Measurements from ENCODE around the gene SCG2.
"Not testable (repeated sequence)": the region's sequence is repeated elsewhere in the genome, so short reads cannot be mapped to it uniquely, and the experiment has no call there.

Gene SCG2

GRCh38 chr2:223607476-223607875 is 5.3 kb upstream of the SCG2 start:
- DNase-seq, result no peak

GRCh38 chr2:223606946-223607345 is 4.8 kb upstream of the SCG2 start:
- DNase-seq, result no peak

DNA sequence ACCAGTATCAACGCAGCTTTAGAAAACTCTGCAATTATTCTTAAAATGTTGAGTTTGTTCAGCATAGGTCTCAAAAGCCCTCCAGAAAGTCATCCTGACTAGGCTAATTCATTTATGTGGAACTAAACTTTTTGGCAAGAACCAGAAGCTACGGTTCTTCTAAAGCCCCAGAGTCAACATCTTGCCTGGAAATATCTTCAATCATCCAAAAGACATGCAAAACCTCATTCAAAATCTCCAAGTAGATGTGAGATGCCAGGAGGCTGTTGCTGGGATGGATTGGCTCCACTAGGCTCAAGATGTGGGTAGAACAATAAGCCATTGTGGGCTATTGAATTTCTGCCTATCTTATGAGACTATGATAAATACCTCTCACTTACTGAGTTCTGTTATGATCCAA is 2.1 kb upstream of the SCG2 start:
- DNase-seq, result no peak

DNA sequence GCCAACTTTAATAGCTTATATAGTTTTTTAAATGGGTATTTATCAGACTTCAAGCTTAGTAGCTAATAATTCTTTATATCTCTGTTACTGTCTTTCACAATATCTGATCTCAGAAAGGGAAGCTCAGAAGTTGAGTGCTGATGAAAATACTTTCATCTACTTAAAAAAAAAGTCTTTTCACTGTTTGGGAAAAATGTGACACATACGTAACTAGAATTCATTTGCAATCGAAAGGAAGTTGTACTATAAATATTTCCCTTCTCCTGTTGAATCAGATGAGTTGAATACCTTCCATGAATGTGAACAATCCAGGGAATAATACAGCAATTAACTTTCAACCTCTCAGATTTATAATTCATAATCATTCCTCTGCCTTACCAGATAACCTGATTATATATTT is 811 bp upstream of the SCG2 start:
- no peak for DNase-seq

GRCh38 chr2:223601018-223601417 is 1.1 kb downstream of the SCG2 start:
- DNase-seq, result no peak

- no peak for DNase-seq
These were observed 2.4 kb downstream of the SCG2 start for GRCh38 chr2:223599640-223600380.

- DNase-seq, result no peak
These were observed 3.0 kb downstream of the SCG2 start for GRCh38 chr2:223598994-223599639.

GRCh38 chr2:223597076-223597475 is 5.1 kb downstream of the SCG2 start:
- DNase-seq, result no peak

- no peak for DNase-seq
These were observed 6.0 kb downstream of the SCG2 start for GRCh38 chr2:223596208-223596607.

DNA sequence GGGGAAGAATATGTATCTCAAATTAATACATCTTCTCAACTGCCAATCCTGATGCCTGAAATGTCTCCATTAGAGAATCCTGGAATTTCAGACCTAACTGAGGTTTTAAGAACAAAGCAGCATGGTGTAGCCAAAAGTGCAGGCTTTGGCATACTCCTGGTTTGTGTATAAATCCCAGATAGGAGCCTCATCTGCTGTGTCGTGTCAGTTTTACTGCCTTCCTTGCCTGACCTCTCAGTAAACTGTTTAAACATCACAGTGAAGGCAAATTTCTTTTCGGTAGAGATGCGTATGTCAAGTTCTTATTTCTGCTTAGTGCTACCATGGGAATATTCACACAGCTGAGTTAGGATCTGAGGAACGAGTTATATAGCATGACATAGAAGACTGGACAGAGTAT is 7.3 kb downstream of the SCG2 start:
- no peak for DNase-seq

- no peak for DNase-seq
These were observed 7.9 kb downstream of the SCG2 start for GRCh38 chr2:223594259-223594658.

GRCh38 chr2:223592689-223593088 is 9.5 kb downstream of the SCG2 start:
- not testable (repeated sequence) for DNase-seq

DNA sequence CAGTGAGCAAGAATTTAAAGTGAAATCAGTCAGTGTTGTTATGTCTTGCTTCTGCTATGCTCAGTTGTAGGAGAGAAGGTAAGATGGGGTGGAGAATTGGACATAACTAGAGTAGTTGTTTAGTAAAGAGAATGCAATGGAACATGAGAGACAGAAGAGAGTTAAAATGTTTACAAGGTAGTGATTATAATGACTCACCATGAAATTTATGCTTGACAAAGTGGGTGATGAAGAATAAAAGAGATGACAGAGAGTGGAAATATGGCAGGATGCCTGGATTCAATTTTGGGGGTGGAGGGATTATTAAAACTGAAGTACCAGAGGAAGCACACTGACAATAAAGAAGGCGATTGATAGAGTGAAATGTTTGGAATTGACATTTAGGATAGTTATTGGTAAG is 10.6 kb downstream of the SCG2 start:
- DNase-seq, result peak; percentile 87

GRCh38 chr2:223590964-223591363 is 11.2 kb downstream of the SCG2 start:
- DNase-seq, result no peak

GRCh38 chr2:223589901-223590300 is 12.3 kb downstream of the SCG2 start:
- DNase-seq, result no peak

GRCh38 chr2:223588251-223588650 is 13.9 kb downstream of the SCG2 start:
- no peak for DNase-seq

GRCh38 chr2:223587301-223587700 is 14.9 kb downstream of the SCG2 start:
- DNase-seq, result no peak

- no peak for DNase-seq
These were observed 15.9 kb downstream of the SCG2 start for GRCh38 chr2:223586261-223586660.

DNA sequence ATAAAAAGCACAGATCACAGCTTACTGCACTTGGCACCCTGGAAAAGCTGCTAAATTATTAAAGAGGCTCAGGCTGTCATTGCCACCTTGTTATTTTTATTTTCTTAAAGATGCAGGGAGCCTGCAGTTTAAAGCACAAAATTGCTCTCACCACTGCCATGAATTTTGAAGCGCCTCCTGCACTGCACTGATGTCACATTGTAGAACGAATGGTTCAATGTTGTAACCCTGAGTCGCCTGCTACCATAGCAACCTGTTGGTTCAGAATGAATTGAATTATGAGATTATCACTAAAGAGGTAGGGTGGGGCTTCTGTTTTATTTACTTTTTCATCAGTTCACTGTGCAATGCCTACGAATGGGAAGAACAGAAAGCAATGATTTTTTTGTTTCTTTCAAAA is 16.5 kb downstream of the SCG2 start:
- peak; percentile 80 for DNase-seq

DNA sequence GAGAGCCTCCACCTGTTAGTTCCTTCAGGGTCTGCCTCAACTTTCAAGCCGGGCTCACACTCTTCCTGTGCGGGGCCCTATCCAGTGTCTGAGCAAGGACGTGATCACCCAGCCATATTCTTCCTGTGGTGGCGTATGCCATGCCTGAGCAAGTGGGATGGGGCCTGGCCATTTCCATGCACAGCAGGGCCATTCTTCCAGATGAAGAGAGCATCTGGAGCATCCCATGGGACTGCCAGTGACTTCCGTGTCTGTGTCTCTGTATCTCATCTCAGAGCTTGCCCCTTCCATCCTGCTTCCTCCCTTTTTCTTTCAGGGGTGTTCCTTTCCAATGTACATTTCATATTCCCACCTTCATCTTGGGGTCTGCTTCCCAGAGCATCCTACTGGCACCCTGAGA is 20.2 kb downstream of the SCG2 start:
- DNase-seq, result no peak

DNA sequence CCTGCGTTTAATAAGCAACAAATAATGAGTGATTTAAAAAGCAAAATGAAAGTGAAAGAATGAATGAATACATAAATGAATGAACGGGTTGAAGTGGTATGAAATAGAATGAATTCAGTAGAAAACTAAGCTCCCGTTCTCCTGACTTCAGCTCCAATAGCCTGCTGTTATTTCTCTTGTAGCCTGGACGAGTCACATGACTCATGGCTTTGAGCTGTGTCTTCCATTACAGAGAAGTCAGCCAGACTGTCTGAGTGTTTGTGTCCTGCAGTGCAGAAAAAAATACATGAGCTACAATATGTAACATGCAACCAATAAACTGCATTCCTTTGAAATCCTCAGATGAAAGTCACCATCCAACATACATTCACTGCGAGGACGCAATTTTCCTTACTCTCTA is 21.2 kb downstream of the SCG2 start:
- no peak for DNase-seq

DNA sequence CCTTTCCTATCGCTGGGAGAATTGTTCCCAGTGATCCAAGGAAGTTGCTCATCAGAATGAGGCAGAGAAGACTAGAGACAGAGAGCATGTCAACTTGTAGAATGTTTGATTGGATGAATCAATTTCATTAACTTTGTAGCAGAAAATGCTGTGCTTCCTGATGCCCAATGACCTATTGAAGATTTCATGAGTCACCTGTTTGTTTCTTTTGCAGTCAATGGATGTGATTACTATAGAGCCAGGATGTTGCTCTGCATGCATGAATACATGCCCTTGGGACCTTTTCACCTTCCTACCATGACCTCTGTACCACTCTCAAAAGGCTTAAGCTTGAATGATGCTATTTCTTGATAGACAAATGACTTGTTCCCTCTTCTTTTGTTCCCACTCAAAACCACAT is 23.3 kb downstream of the SCG2 start:
- no peak for DNase-seq

GRCh38 chr2:223576873-223577272 is 25.3 kb downstream of the SCG2 start:
- no peak for DNase-seq

- no peak for DNase-seq
These were observed 31.4 kb downstream of the SCG2 start for GRCh38 chr2:223570784-223571183.

DNA sequence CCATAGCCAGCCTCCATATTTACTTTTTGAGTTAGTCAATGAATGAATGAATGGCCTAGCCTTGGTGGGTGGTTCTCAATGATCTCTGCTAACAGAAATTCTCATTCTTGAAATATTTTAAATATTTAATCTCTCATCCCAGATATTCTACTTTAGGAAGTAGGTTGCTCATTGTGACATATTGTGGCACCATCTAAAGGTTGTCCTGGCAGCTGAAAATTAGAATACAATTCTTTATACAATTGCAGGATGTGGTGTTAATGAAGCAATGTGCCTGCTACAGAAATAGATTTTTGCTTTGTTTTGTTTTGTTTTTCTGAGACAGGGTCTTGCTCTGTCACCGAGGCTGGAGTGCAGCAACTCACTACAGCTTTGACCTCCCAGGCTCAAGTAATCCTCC is 35.8 kb downstream of the SCG2 start:
- no peak for DNase-seq
